ENCODE measurements around the gene FXYD2.

FXYD2 gene

GRCh38 chr11:117795638-117796455 is 28.7 kb downstream of the FXYD2 start:
- DNase-seq: no peak

GRCh38 chr11:117794772-117795629 is 29.5 kb downstream of the FXYD2 start:
- DNase-seq: no peak

GRCh38 chr11:117794135-117794534 is 30.4 kb downstream of the FXYD2 start:
- no peak for DNase-seq

- no peak for DNase-seq
Measured at GRCh38 chr11:117793583-117793982, 31.0 kb downstream of the FXYD2 start.

- DNase-seq: no peak
Measured at GRCh38 chr11:117792992-117793391, 31.6 kb downstream of the FXYD2 start.

GRCh38 chr11:117792241-117792640 is 32.3 kb downstream of the FXYD2 start:
- DNase-seq: no peak

GRCh38 chr11:117790279-117790678 is 34.3 kb downstream of the FXYD2 start:
- no peak for DNase-seq

- no peak for DNase-seq
Measured at GRCh38 chr11:117789241-117789640, 35.3 kb downstream of the FXYD2 start.

GRCh38 chr11:117786135-117786870 is 38.2 kb downstream of the FXYD2 start:
- DNase-seq: no peak

GRCh38 chr11:117782101-117782500 is 42.4 kb downstream of the FXYD2 start:
- no peak for DNase-seq

- no peak for DNase-seq
Measured at GRCh38 chr11:117781627-117782026, 42.9 kb downstream of the FXYD2 start.

- DNase-seq: no peak
Measured at GRCh38 chr11:117780456-117780855, 44.1 kb downstream of the FXYD2 start.

- no peak for DNase-seq
Measured at GRCh38 chr11:117774553-117774952, 50.0 kb downstream of the FXYD2 start.

GRCh38 chr11:117772360-117772759 is 52.2 kb downstream of the FXYD2 start:
- no peak for DNase-seq

- DNase-seq: no peak
Measured at GRCh38 chr11:117771841-117772240, 52.7 kb downstream of the FXYD2 start.

GRCh38 chr11:117771197-117771596 is 53.3 kb downstream of the FXYD2 start:
- DNase-seq: no peak

- DNase-seq: no peak
Measured at GRCh38 chr11:117770061-117770460, 54.5 kb downstream of the FXYD2 start.

Data from CD4-positive, alpha-beta T cell treated with Interleukin-1 beta for 1 hour (primary cell).